Lower leg skin (tissue), 3 donors: ENCODE results near the gene PEX7.
"Not testable (repeated sequence)": the region's sequence is repeated elsewhere in the genome, so short reads cannot be mapped to it uniquely, and the experiment has no call there.

Experiments
- POLR2A ChIP-seq, 2 donors: fragments of 450-650 bp; IDR thresholded peaks; one replicate each; pipeline ENCODE4 v1.6.1; 2016 to 2017; ENCODE audit warnings: antibody characterized with exemption in 2 of 2, mild to moderate bottlenecking in 1 of 2, moderate library complexity in 1 of 2
- TF ChIP-seq, protein P1 (sequence below), 3 donors: fragments of 450-650 bp; IDR thresholded peaks; one replicate each; pipeline ENCODE4 v1.5.1; 2016; ENCODE audit warnings: antibody characterized with exemption in 3 of 3, mild to moderate bottlenecking in 3 of 3, moderate library complexity in 2 of 3

DNA sequence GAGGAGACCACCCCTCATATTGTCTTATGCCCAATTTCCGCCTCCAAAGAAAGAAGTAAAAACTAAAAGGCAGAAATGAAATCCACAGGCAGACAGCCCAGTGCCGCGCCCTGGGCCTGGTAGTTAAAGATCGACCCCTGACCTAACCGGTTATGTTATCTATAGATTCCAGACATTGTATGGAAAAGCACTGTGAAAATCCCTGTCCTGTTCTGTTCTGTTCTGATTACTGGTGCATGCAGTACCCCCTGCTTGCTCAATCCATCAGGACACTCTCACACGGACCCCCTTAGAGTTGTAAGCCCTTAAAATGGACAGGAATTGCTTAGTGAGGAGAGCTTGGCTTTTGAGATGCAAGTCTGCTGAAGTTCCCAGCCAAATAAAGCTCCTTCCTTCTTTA, 137.5 kb downstream of the PEX7 start:
- TF ChIP-seq, protein P1, sequence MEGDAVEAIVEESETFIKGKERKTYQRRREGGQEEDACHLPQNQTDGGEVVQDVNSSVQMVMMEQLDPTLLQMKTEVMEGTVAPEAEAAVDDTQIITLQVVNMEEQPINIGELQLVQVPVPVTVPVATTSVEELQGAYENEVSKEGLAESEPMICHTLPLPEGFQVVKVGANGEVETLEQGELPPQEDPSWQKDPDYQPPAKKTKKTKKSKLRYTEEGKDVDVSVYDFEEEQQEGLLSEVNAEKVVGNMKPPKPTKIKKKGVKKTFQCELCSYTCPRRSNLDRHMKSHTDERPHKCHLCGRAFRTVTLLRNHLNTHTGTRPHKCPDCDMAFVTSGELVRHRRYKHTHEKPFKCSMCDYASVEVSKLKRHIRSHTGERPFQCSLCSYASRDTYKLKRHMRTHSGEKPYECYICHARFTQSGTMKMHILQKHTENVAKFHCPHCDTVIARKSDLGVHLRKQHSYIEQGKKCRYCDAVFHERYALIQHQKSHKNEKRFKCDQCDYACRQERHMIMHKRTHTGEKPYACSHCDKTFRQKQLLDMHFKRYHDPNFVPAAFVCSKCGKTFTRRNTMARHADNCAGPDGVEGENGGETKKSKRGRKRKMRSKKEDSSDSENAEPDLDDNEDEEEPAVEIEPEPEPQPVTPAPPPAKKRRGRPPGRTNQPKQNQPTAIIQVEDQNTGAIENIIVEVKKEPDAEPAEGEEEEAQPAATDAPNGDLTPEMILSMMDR (IDR thresholded peaks at IDR 0.05), result not testable (repeated sequence)
- not testable (repeated sequence) for TF ChIP-seq POLR2A (IDR thresholded peaks at IDR 0.05)
